ENCODE data around the gene SV2B. TPM values are rescaled to one million over a fixed set of nuclear protein-coding genes. Genes with fewer than 3 reads are reported as not detected.

The SV2B gene
- not detected for polyA plus RNA-seq (2012; ENCODE audit: insufficient read length, low read depth)

GRCh38 chr15:91099995-91100813 is at the start of gene SV2B:
Gene SV2B, plus strand, starts transcription at chr15:91100257. Its CDS starts 126,007 bp downstream, at chr15:91226264.
- TF ChIP-seq TAF1 (IDR thresholded peaks at IDR 0.05; ENCODE audit: borderline replicate concordance, insufficient read depth, low read length) (no peak), POLR2AphosphoS5 (IDR thresholded peaks at IDR 0.05; ENCODE audit: low read depth, low read length) (no peak), SIN3A (IDR thresholded peaks at IDR 0.05; ENCODE audit: borderline replicate concordance, insufficient read depth, low read length) (no peak), FOXP2 (optimal IDR thresholded peaks at IDR 0.05; ENCODE audit: borderline replicate concordance, extremely low read depth, extremely low read length, insufficient read depth) (no peak), REST (IDR thresholded peaks at IDR 0.05; ENCODE audit: insufficient read depth in 1 of 2, low read depth in 2 of 2, low read length in 2 of 2) (no peak)

GRCh38 chr15:91051248-91051647 is 48.8 kb upstream of the SV2B start:
- TF ChIP-seq FOXP2 (optimal IDR thresholded peaks at IDR 0.05; ENCODE audit: borderline replicate concordance, extremely low read depth, extremely low read length, insufficient read depth) (no peak), SIN3A (IDR thresholded peaks at IDR 0.05; ENCODE audit: borderline replicate concordance, insufficient read depth, low read length) (no peak), POLR2AphosphoS5 (IDR thresholded peaks at IDR 0.05; ENCODE audit: low read depth, low read length) (no peak), REST (IDR thresholded peaks at IDR 0.05; ENCODE audit: insufficient read depth in 1 of 2, low read depth in 2 of 2, low read length in 2 of 2) (no peak), TAF1 (IDR thresholded peaks at IDR 0.05; ENCODE audit: borderline replicate concordance, insufficient read depth, low read length) (no peak)

- TF ChIP-seq POLR2AphosphoS5 (IDR thresholded peaks at IDR 0.05; ENCODE audit: low read depth, low read length) (no peak), FOXP2 (optimal IDR thresholded peaks at IDR 0.05; ENCODE audit: borderline replicate concordance, extremely low read depth, extremely low read length, insufficient read depth) (no peak), SIN3A (IDR thresholded peaks at IDR 0.05; ENCODE audit: borderline replicate concordance, insufficient read depth, low read length) (no peak), TAF1 (IDR thresholded peaks at IDR 0.05; ENCODE audit: borderline replicate concordance, insufficient read depth, low read length) (no peak)
Observed at GRCh38 chr15:91054816-91055215, 45.2 kb upstream of the SV2B start.

- no peak for TF ChIP-seq POLR2AphosphoS5 (IDR thresholded peaks at IDR 0.05; ENCODE audit: low read depth, low read length)
- no peak for TF ChIP-seq REST (IDR thresholded peaks at IDR 0.05; ENCODE audit: insufficient read depth in 1 of 2, low read depth in 2 of 2, low read length in 2 of 2)
- no peak for TF ChIP-seq TAF1 (IDR thresholded peaks at IDR 0.05; ENCODE audit: borderline replicate concordance, insufficient read depth, low read length)
- TF ChIP-seq SIN3A (IDR thresholded peaks at IDR 0.05; ENCODE audit: borderline replicate concordance, insufficient read depth, low read length): no peak
- TF ChIP-seq FOXP2 (optimal IDR thresholded peaks at IDR 0.05; ENCODE audit: borderline replicate concordance, extremely low read depth, extremely low read length, insufficient read depth): no peak
Observed at GRCh38 chr15:91055548-91056331, 44.3 kb upstream of the SV2B start.

GRCh38 chr15:91061230-91061629 is 38.8 kb upstream of the SV2B start:
- TF ChIP-seq TAF1 (IDR thresholded peaks at IDR 0.05; ENCODE audit: borderline replicate concordance, insufficient read depth, low read length) (no peak), SIN3A (IDR thresholded peaks at IDR 0.05; ENCODE audit: borderline replicate concordance, insufficient read depth, low read length) (no peak), POLR2AphosphoS5 (IDR thresholded peaks at IDR 0.05; ENCODE audit: low read depth, low read length) (no peak), REST (IDR thresholded peaks at IDR 0.05; ENCODE audit: insufficient read depth in 1 of 2, low read depth in 2 of 2, low read length in 2 of 2) (no peak)

All from PFSK-1 (cell line).